Lower leg skin (tissue), 3 donors: ENCODE results near the gene IFT88.

Experiments used
- CTCF ChIP-seq, 3 donors: fragments of 450-650 bp; IDR thresholded peaks; one replicate each; pipeline ENCODE4 v1.5.1; 2016; ENCODE audit warnings: antibody characterized with exemption in 3 of 3, mild to moderate bottlenecking in 3 of 3, moderate library complexity in 2 of 3
- POLR2A ChIP-seq, 2 donors: fragments of 450-650 bp; IDR thresholded peaks; one replicate each; pipeline ENCODE4 v1.6.1; 2016 to 2017; ENCODE audit warnings: antibody characterized with exemption in 2 of 2, mild to moderate bottlenecking in 1 of 2, moderate library complexity in 1 of 2

GRCh38 chr13:20536992-20537391 is 30.0 kb upstream of the IFT88 start:
- TF ChIP-seq POLR2A (IDR thresholded peaks at IDR 0.05) (no peak), CTCF (IDR thresholded peaks at IDR 0.05) (no peak)
